ENCODE measurements around the gene TSPAN18.

Gene TSPAN18

GRCh38 chr11:44776551-44777208 is 49.9 kb downstream of the TSPAN18 start:
- FAIRE-seq (no peak), DNase-seq (ENCODE audit: low spot score) (no peak)

DNA sequence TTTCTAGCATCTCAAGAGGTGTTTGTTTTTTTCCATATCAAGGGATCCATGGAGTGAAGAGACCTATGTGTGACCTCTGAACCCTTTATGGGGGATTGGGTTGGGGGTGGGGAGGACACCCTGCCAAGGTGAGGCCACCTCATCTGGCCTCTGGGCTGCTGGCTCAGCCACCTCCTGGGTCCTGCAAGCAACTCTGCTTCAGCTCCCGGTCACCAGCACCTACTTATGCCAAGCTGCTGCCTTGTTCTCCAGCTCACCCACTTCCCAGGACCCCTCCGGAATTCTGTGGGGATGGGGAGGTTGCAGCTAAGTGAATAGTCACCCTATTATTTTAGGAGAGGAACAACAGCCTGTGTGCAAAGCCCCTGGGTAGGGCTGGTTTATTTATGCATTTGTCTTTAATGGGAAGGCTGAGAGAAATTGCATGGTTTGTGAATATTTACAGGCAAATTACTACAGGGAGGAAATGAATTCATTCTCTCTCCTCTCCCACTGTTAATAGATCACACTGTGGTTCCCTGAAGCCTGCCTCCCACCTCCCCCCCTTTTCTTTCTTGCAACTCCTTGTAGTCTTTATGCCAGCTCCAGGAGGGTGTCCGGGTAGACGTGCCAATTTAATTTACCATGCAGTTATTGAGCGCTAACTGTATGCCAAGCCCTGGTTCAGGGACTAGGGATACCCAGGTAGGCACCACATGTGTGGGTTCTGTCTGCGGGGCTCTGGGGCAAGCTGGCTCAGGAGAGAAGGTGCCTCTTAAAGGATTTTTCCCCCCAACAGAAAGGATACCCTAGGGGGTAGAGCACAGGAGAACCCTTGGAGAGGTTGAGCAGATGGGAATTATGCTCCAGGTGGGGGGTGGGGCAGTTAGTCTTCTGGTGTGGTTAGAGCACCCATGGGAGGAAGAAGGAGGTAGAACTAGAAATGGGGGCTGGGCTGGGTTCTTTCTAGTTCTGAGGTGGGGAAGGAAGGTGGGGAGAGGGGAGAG is 50.7 kb downstream of the TSPAN18 start:
- FAIRE-seq: no peak

GRCh38 chr11:44778195-44779100 is 51.7 kb downstream of the TSPAN18 start:
- no peak for FAIRE-seq
- DNase-seq (ENCODE audit: low spot score): no peak

More for the DNA sequence above, 50.7 kb downstream of the TSPAN18 start:
- no peak for DNase-seq (ENCODE audit: low spot score)

DNA sequence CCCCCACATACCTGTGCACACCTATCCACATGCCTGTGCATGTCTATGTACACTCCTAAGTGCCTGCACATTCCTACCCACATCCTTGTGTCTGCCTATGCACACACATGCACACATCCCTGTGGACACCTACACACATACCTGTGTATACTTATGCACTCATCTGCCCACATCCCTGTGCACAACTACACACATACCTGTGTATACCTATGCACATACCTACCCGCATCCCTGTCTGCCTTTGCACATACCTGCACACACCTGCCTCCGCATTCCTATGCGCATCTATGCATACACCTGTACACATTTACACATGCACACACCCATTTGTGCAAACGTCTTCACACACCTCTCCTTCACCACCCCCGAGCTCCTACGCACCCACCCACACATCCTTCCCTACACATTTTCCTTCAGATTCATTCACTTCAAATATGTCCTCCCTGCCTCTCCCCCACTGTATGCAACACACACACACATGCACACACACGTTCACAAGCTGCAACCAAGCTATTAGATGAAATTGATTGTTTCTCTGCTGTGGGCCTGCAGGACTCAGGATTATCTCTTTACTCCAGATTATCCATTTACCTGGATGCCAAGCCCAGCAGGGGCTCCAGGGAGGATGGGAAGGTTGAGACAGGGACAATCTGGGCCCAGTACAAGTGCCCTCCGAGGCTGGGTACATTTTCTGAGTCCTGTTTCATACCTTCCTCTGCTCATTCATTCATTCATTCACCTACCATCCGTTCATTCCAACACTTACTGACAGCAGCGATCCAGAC is 53.2 kb downstream of the TSPAN18 start:
- DNase-seq (ENCODE audit: low spot score) (no peak), FAIRE-seq (no peak)

GRCh38 chr11:44780940-44781631 is 54.3 kb downstream of the TSPAN18 start:
- FAIRE-seq (no peak), DNase-seq (ENCODE audit: low spot score) (no peak)

GRCh38 chr11:44781655-44782054 is 54.9 kb downstream of the TSPAN18 start:
- DNase-seq (ENCODE audit: low spot score) (no peak), FAIRE-seq (no peak)

DNA sequence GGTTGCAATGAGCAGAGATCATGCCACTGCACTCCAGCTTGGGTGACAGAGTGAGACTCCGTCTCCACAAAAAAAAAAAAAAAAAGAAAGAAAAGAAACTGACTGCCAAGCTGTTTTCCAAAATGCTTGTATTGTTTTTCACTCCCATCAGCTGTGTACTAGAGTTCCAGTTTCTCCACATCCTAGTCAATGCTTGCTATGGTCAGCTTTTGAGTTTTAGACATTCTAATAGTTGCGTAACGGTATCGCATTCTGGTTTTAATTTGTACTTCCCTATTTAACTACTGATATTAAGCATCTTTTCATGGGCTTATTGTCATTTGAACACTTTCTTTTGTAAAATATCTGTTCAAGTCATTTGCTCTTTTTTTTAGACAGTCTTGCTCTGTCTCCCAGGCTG is 55.7 kb downstream of the TSPAN18 start:
- DNase-seq (ENCODE audit: low spot score) (no peak), FAIRE-seq (no peak)

DNA sequence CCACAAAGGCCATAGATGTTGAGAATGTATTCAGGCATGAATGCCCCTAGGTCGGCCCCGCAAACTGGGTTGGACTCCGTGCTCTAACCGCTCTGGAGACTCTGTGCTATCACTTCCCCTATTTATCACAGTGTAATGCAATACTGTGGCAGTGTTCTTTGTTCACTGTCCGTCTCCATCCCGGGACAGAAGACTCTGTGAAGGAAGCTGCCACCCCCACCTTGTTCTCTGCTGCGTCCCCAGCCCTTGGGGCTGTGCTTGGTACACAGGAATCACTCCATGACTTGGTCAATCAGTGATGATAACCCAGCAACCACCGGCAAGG is 57.6 kb downstream of the TSPAN18 start:
- no peak for FAIRE-seq
- DNase-seq (ENCODE audit: low spot score): no peak

DNA sequence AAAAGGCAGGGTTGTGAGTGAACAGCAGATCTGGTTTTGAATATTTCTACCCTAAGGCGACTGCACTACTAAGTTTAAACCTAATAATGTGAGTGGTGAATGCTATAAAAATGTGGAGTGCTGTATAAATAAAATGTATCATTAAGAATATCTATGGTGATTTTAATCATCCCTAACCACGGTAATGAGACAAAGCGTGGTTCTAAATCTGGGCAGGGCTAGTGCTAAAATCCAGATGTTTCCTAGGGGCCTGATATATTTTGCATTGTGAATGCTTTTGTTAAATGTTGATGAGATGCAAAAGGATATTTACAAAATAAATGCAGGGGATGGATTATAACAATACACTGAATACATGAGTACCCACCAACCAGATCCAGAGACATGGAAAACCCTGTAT is 58.1 kb downstream of the TSPAN18 start:
- DNase-seq (ENCODE audit: low spot score): no peak
- no peak for FAIRE-seq

- DNase-seq (ENCODE audit: low spot score): no peak
- no peak for FAIRE-seq
These were observed 59.3 kb downstream of the TSPAN18 start for GRCh38 chr11:44785856-44786607.

DNA sequence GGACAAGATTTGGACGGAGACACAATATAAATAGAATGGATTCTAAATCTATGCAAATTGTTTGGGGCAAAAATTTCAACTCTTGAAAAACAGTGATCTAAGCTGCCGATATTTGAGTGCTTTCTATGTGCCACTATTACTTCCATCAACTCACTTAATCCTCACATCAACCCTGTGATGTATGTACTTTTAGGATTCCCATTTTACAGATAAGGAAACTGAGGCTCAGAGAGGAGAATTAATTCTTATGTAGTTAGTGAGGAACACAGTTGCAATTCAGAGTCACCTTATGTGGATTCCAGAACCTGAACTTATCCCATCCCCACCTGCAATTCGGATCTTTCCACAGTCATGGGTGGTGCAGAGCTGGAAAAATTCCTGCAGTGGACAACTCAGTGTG is 60.3 kb downstream of the TSPAN18 start:
- no peak for DNase-seq (ENCODE audit: low spot score)
- FAIRE-seq: no peak

DNA sequence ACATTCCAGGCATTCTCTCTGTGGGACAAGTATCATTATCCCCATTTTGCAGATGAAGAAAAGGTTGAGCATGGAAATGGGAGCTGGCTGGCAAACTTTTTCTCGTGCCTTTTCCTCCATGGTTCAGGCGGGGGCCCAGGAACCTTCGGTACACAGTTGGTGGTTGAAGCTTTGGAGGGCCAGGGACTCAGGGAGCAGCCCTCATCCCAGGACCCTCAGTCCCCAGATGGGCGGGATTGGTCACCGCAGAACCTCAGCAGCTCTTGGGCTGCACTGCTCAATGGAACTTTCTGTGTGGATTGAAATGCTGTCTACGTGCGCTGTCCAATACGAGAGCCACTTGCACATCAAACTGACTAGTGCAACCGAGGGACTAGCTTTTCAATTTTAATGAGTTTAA is 61.2 kb downstream of the TSPAN18 start:
- FAIRE-seq (no peak), DNase-seq (ENCODE audit: low spot score) (no peak)

GRCh38 chr11:44788536-44789261 is 61.9 kb downstream of the TSPAN18 start:
- FAIRE-seq (no peak), DNase-seq (ENCODE audit: low spot score) (no peak)

GRCh38 chr11:44789496-44789895 is 62.7 kb downstream of the TSPAN18 start:
- FAIRE-seq (no peak), DNase-seq (ENCODE audit: low spot score) (no peak)

DNA sequence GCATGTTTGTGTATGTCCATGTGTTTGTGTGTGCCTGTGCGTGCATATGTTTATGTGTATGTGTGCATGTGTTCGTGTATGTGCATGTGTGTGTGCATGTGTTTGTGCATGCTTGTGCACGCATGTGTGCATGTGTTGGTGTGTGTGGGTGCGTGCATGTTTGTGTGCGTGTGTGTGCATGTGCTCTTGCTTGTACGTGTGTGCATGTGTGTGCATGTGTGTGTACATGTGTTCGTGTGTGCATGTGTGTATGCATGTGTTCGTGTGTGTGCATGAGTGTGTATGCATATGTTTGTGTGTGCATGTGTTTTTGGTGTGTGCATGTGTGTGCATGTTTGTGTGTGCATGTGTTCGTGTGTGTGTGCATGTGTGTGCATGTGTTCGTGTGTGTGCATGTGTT is 63.4 kb downstream of the TSPAN18 start:
- FAIRE-seq (peak; percentile 95), DNase-seq (ENCODE audit: low spot score) (no peak)

GRCh38 chr11:44791316-44791925 is 64.7 kb downstream of the TSPAN18 start:
- FAIRE-seq: no peak
- DNase-seq (ENCODE audit: low spot score): no peak

DNA sequence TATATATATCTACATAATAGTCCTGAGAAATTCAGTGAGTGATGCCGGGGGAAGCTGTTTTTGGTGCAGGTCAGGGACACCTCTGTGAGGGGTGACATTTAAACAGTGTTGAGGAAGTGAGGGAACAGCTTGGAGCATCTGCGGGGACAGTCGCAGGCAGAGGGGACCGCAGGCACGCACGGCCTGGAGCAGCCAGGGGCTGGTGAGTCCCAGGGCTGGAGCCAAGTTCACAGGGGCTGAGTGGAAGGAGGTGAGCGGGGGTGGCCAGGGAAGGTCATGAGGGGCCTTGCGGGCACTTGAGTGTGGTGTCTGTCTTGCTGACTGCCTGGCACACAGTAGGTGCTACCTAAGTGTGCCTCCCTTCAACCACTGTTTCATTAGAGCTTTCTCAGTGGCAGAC is 65.4 kb downstream of the TSPAN18 start:
- no peak for DNase-seq (ENCODE audit: low spot score)
- no peak for FAIRE-seq

- DNase-seq (ENCODE audit: low spot score) (no peak), FAIRE-seq (no peak)
These were observed 66.8 kb downstream of the TSPAN18 start for GRCh38 chr11:44793350-44794090.

Measured in urothelium cell line (cell line).